HL-60 (cell line): ENCODE measurements around the gene SERPIND1.

Experiments used
- DNase-seq, 2 experiments: peaks; one replicate each; pipeline ENCODE4 v3.0.0-alpha.2; 2010 to 2020; ENCODE audit warnings: low read depth in 1 of 2, low spot score in 1 of 2
- H3K27ac ChIP-seq: fragments of 250-450 bp; sonication (Bioruptor Pico); replicated peaks from 2 replicates; pipeline ENCODE4 v1.5.1; 2020; ENCODE audit warnings: mild to moderate bottlenecking, moderate library complexity
- H3K27me3 ChIP-seq: fragments of 250-450 bp; sonication (Bioruptor Pico); 2 replicates; pipeline ENCODE4 v1.5.1; 2021; ENCODE audit warnings: mild to moderate bottlenecking, moderate library complexity; ENCODE audit not compliant: insufficient read depth, poor library complexity, severe bottlenecking
- H3K4me3 ChIP-seq: replicated peaks from 2 replicates; pipeline ENCODE4 v1.5.1; 2011; ENCODE audit warnings: mild to moderate bottlenecking, control low read depth, low read length; ENCODE audit not compliant: insufficient read depth
- GABPA ChIP-seq: IDR thresholded peaks from 2 replicates; pipeline ENCODE4 v1.6.1; 2012; ENCODE audit warnings: low read depth
- POLR2AphosphoS5 ChIP-seq: IDR thresholded peaks from 2 replicates; pipeline ENCODE4 v1.6.1; 2012; ENCODE audit warnings: low read depth
- SPI1 ChIP-seq: IDR thresholded peaks from 2 replicates; pipeline ENCODE4 v1.6.1; 2012; ENCODE audit warnings: low read depth, mild to moderate bottlenecking, borderline replicate concordance
- TF ChIP-seq, protein P1 (sequence below): IDR thresholded peaks from one replicate; pipeline ENCODE4 v1.5.1; 2011; ENCODE audit warnings: low read length, control low read depth, inconsistent platforms; ENCODE audit not compliant: insufficient read depth
- TF ChIP-seq, protein P2 (sequence below): IDR thresholded peaks from 2 replicates; pipeline ENCODE4 v1.6.1; 2012; ENCODE audit warnings: low read depth; ENCODE audit not compliant: insufficient replicate concordance

SERPIND1 gene

DNA sequence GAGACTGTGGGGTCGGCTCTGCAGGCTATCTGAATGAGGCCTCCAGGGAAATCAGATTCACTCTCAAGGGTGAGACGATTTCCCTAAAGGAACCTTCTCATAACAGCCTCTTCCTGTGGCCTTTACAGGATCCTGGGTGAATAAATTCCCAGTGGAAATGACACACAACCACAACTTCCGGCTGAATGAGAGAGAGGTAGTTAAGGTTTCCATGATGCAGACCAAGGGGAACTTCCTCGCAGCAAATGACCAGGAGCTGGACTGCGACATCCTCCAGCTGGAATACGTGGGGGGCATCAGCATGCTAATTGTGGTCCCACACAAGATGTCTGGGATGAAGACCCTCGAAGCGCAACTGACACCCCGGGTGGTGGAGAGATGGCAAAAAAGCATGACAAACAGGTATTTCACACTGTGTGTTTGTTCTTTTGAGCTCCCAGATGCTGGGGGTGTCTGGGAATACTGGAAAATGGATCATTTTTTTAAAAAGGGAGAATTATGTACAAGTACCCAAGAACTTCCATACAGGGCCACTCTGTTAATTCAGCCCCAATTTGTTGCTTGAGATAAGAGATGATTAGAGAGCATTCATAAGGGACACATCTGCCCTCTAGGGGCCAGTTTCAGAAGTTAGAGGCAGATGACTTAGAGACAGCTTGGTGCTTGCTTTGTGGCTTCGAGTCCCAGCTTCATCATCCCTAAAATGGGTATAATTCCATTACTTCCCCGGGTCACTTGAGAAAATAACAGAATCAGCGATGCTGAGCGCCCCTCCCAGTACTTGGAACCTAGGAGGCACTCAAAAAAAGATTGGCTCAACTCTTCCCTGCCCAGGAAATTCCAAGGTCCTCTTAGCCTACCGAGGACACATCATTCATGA lies 10.2 kb downstream of the SERPIND1 start:
- peak; percentile 52 to 55 for DNase-seq
- Histone ChIP-seq H3K27ac (no peak overlapping the region), H3K27me3 (no peaks in the 10 kb centered on the region), H3K4me3 (no peak overlapping the region)
- TF ChIP-seq SPI1: no peak
- TF ChIP-seq, protein P1, sequence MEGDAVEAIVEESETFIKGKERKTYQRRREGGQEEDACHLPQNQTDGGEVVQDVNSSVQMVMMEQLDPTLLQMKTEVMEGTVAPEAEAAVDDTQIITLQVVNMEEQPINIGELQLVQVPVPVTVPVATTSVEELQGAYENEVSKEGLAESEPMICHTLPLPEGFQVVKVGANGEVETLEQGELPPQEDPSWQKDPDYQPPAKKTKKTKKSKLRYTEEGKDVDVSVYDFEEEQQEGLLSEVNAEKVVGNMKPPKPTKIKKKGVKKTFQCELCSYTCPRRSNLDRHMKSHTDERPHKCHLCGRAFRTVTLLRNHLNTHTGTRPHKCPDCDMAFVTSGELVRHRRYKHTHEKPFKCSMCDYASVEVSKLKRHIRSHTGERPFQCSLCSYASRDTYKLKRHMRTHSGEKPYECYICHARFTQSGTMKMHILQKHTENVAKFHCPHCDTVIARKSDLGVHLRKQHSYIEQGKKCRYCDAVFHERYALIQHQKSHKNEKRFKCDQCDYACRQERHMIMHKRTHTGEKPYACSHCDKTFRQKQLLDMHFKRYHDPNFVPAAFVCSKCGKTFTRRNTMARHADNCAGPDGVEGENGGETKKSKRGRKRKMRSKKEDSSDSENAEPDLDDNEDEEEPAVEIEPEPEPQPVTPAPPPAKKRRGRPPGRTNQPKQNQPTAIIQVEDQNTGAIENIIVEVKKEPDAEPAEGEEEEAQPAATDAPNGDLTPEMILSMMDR: peak; percentile 84

DNA sequence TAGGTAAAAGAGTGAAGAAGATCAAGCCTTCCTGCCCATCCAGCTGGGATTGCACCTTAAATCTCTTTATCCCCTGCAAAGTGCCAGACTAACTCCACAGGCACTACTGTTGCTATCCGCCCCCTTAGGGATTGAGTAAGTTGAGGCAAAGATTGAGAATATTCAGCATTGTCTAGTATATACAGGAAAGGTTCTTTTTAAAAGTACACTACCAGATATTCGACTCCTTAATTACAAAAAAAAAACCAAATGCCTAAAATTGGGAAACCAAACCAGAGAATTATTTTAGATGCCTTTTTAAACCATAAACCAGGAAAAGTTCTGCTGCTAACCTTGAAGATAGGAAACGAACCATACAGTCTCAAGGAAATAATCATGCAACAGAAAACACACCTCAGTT lies 11.5 kb downstream of the SERPIND1 start:
- no peak for DNase-seq
- Histone ChIP-seq H3K27ac (no peak overlapping the region), H3K27me3 (no peaks in the 10 kb centered on the region), H3K4me3 (no peak overlapping the region)
- TF ChIP-seq POLR2AphosphoS5: no peak
- no peak for TF ChIP-seq SPI1
- TF ChIP-seq GABPA: no peak
- TF ChIP-seq, protein P2, sequence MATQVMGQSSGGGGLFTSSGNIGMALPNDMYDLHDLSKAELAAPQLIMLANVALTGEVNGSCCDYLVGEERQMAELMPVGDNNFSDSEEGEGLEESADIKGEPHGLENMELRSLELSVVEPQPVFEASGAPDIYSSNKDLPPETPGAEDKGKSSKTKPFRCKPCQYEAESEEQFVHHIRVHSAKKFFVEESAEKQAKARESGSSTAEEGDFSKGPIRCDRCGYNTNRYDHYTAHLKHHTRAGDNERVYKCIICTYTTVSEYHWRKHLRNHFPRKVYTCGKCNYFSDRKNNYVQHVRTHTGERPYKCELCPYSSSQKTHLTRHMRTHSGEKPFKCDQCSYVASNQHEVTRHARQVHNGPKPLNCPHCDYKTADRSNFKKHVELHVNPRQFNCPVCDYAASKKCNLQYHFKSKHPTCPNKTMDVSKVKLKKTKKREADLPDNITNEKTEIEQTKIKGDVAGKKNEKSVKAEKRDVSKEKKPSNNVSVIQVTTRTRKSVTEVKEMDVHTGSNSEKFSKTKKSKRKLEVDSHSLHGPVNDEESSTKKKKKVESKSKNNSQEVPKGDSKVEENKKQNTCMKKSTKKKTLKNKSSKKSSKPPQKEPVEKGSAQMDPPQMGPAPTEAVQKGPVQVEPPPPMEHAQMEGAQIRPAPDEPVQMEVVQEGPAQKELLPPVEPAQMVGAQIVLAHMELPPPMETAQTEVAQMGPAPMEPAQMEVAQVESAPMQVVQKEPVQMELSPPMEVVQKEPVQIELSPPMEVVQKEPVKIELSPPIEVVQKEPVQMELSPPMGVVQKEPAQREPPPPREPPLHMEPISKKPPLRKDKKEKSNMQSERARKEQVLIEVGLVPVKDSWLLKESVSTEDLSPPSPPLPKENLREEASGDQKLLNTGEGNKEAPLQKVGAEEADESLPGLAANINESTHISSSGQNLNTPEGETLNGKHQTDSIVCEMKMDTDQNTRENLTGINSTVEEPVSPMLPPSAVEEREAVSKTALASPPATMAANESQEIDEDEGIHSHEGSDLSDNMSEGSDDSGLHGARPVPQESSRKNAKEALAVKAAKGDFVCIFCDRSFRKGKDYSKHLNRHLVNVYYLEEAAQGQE: no peak
- TF ChIP-seq, protein P1: no peak

DNA sequence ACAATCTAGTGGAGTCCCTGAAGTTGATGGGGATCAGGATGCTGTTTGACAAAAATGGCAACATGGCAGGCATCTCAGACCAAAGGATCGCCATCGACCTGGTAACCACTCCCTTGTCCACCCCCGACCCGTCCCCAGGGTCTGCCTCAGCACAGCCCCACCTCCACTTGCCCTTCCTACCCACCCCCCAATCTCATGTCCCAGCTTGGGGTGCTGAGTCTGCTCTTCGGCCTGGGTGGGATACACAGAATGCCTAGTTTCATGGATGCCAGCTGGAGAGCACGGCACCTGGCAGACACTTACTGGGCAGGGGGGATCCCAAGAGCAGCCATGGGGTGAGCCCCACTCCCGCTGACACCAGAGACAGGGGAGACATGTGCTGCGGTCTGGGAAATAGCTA lies 12.1 kb downstream of the SERPIND1 start:
- TF ChIP-seq, protein P1: no peak
- Histone ChIP-seq H3K27me3 (no peaks in the 10 kb centered on the region), H3K27ac (no peak overlapping the region), H3K4me3 (no peak overlapping the region)
- no peak for DNase-seq

DNA sequence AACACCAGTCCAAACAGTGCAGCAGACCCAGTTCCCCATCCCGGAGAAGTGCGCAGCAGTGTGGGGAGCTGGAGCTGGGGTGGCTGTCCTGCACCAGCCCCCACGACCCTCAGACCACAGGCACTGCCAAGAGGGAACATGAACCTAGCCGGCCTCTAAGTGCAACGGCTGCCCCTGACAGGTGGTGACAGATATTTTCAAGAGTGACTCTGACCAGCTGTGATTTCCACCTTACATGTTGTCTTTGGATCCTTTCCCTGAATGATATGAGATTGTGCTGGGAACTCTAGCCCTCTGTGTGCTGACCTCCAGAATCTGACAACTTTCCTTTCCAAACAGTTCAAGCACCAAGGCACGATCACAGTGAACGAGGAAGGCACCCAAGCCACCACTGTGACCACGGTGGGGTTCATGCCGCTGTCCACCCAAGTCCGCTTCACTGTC lies 12.6 kb downstream of the SERPIND1 start:
- TF ChIP-seq, protein P2: no peak
- TF ChIP-seq, protein P1: no peak
- TF ChIP-seq GABPA (no peak), SPI1 (no peak), POLR2AphosphoS5 (no peak)
- Histone ChIP-seq H3K4me3 (no peak overlapping the region), H3K27ac (no peak overlapping the region), H3K27me3 (no peaks in the 10 kb centered on the region)
- no peak for DNase-seq
